Astrocyte of the spinal cord (primary cell): ENCODE data around the gene EPB41.
A peak's percentile ranks its signal among the peaks of the same experiment; 100 is the strongest.
"Not testable (repeated sequence)": the region's sequence is repeated elsewhere in the genome, so short reads cannot be mapped to it uniquely, and the experiment has no call there.

Source experiments
- DNase-seq: peaks from one replicate; pipeline ENCODE4 v3.0.0; 2011; ENCODE audit warnings: low read depth, low spot score
- H3K4me3 ChIP-seq: 2 replicates; pipeline ENCODE4 v1.5.1; 2011; ENCODE audit warnings: low read depth, mild to moderate bottlenecking, low read length, moderate library complexity
- CTCF ChIP-seq: IDR thresholded peaks from 2 replicates; pipeline ENCODE4 v1.5.1; 2012; ENCODE audit warnings: low read depth, mild to moderate bottlenecking, low read length, inconsistent platforms
- in situ Hi-C: cut with HindIII; loops from 2 replicates; pipeline ENCODE4 v1.10.0; 2017; ENCODE audit warnings: low sequenced_read_pairs

EPB41 gene

GRCh38 chr1:29032841-29033240 is 118.5 kb downstream of the EPB41 start:
- in situ Hi-C loops: no loop called here
- TF ChIP-seq CTCF: no peak
- H3K4me3 ChIP-seq: no peak overlapping the region
- DNase-seq: no peak

GRCh38 chr1:29033829-29034466 is 119.6 kb downstream of the EPB41 start:
- no peak overlapping the region for H3K4me3 ChIP-seq
- in situ Hi-C loops: no loop called here
- peak; percentile 52 for DNase-seq
- TF ChIP-seq CTCF: peak; percentile 47

- in situ Hi-C loops: no loop called here
- no peak overlapping the region for H3K4me3 ChIP-seq
- no peak for DNase-seq
- TF ChIP-seq CTCF: no peak
These were observed 129.1 kb downstream of the EPB41 start for GRCh38 chr1:29043274-29043965.

- TF ChIP-seq CTCF: no peak
- no peak for DNase-seq
- in situ Hi-C loops: no loop called here
- no peak overlapping the region for H3K4me3 ChIP-seq
These were observed 129.6 kb downstream of the EPB41 start for GRCh38 chr1:29044010-29044409.

- H3K4me3 ChIP-seq, in situ Hi-C loops, DNase-seq: not testable (repeated sequence)
These were observed 131.3 kb downstream of the EPB41 start for GRCh38 chr1:29045663-29046062.

- no peak overlapping the region for H3K4me3 ChIP-seq
- DNase-seq: no peak
- in situ Hi-C loops: no loop called here
- no peak for TF ChIP-seq CTCF
These were observed 132.8 kb downstream of the EPB41 start for GRCh38 chr1:29047142-29047541.

- no peak for TF ChIP-seq CTCF
- in situ Hi-C loops: no loop called here
These were observed 135.8 kb downstream of the EPB41 start for GRCh38 chr1:29050166-29050565.

More at GRCh38 chr1:29050166-29050565, 135.8 kb downstream of the EPB41 start:
- H3K4me3 ChIP-seq: no peak overlapping the region
- DNase-seq: no peak
